ENCODE results near the gene GRK5.

The GRK5 gene

GRCh38 chr10:119401671-119402395, 194.5 kb downstream of the GRK5 start:
- Histone ChIP-seq H3K36me3 (ENCODE audit: control insufficient read depth, low read length) (no peaks in the 10 kb centered on the region), H3K79me2 (ENCODE audit: control insufficient read depth, low read length) (no peaks in the 10 kb centered on the region), H3K27me3 (ENCODE audit: control insufficient read depth, low read length) (no peaks in the 10 kb centered on the region), H3K27ac (ENCODE audit: low read depth, low read length) (no peak overlapping the region), H3K9me2 (replicated peaks; ENCODE audit: control insufficient read depth, low read length) (no peaks in the 10 kb centered on the region), H4K20me1 (ENCODE audit: control insufficient read depth, insufficient read depth, low read depth, low read length) (no peaks in the 10 kb centered on the region), H3K9me3 (ENCODE audit: control insufficient read depth, insufficient read depth, low read length) (no peaks in the 10 kb centered on the region), H3F3A (ENCODE audit: control insufficient read depth, insufficient read depth) (no peaks in the 10 kb centered on the region), H3K4me1 (ENCODE audit: control insufficient read depth, low read length) (peaks cover 6% of the 10 kb centered on the region), H3K4me2 (ENCODE audit: low read length) (no peak overlapping the region), H3K4me3 (ENCODE audit: low read length) (no peak overlapping the region)
- TF ChIP-seq, protein P1, sequence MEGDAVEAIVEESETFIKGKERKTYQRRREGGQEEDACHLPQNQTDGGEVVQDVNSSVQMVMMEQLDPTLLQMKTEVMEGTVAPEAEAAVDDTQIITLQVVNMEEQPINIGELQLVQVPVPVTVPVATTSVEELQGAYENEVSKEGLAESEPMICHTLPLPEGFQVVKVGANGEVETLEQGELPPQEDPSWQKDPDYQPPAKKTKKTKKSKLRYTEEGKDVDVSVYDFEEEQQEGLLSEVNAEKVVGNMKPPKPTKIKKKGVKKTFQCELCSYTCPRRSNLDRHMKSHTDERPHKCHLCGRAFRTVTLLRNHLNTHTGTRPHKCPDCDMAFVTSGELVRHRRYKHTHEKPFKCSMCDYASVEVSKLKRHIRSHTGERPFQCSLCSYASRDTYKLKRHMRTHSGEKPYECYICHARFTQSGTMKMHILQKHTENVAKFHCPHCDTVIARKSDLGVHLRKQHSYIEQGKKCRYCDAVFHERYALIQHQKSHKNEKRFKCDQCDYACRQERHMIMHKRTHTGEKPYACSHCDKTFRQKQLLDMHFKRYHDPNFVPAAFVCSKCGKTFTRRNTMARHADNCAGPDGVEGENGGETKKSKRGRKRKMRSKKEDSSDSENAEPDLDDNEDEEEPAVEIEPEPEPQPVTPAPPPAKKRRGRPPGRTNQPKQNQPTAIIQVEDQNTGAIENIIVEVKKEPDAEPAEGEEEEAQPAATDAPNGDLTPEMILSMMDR (IDR thresholded peaks at IDR 0.05; ENCODE audit: low read depth, low read length, poor library complexity, severe bottlenecking), result no peak
- TF ChIP-seq EZH2phosphoT487 (IDR thresholded peaks at IDR 0.05; ENCODE audit: borderline replicate concordance, low read length), result no peak

- H3K4me3 ChIP-seq (ENCODE audit: low read length), result no peak overlapping the region
- H3K4me2 ChIP-seq (ENCODE audit: low read length), result no peak overlapping the region
- H4K20me1 ChIP-seq (ENCODE audit: control insufficient read depth, insufficient read depth, low read depth, low read length), result no peaks in the 10 kb centered on the region
- no peak for TF ChIP-seq EZH2phosphoT487 (IDR thresholded peaks at IDR 0.05; ENCODE audit: borderline replicate concordance, low read length)
- H3K27me3 ChIP-seq (ENCODE audit: control insufficient read depth, low read length), result no peaks in the 10 kb centered on the region
- H3K9me3 ChIP-seq (ENCODE audit: control insufficient read depth, insufficient read depth, low read length), result no peaks in the 10 kb centered on the region
- no peak overlapping the region for H3K27ac ChIP-seq (ENCODE audit: low read depth, low read length)
- H3K4me1 ChIP-seq (ENCODE audit: control insufficient read depth, low read length), result peaks cover 12% of the 10 kb centered on the region
- no peaks in the 10 kb centered on the region for H3K9me2 ChIP-seq (replicated peaks; ENCODE audit: control insufficient read depth, low read length)
- 0 out of 2 replicates have a peak, but pooled peaks cover 3% of the 10 kb centered on the region for H3F3A ChIP-seq (ENCODE audit: control insufficient read depth, insufficient read depth)
- H3K79me2 ChIP-seq (ENCODE audit: control insufficient read depth, low read length), result no peaks in the 10 kb centered on the region
- no peaks in the 10 kb centered on the region for H3K36me3 ChIP-seq (ENCODE audit: control insufficient read depth, low read length)
These were observed 196.6 kb downstream of the GRK5 start for GRCh38 chr10:119403921-119404320.

DNA sequence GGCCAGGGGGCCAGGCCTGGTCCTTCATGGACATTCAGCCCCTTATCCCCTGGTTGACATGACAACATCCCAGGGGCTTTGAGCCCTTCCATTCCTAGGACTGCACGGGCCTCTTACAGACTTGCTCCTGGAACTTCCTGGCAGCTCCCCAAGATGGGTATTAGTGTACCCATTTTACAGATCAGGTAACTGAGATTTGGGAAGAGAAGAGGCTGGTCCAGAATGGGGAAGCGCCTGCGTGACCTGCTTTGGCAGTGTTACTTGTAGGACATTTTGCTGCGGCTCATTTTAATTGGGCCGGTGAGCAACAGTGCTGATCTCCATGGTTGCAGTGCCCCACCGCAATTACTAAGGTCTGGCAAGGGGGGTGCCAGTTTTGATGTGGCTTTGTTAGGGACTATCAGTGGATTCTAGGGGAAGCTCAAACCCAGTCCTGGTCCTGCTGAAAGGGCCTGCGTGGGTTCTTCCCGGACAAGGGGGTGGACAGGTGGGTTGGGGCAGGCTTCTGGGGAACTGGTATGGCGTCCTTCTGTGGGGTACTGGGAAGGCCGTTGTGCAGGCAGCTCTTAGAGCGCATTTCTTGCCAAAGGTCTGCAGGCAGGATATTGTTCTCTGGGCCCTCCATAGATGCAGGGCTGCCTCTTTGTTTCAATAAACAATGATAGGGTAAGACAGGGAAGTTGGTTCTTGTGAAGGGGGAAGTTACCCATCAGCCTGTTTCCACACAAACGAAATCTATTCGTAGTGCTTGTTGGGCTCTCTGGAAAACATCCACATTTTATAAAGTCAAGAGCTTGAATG, 197.5 kb downstream of the GRK5 start:
- Histone ChIP-seq H3K27me3 (ENCODE audit: control insufficient read depth, low read length) (no peaks in the 10 kb centered on the region), H3K9me3 (ENCODE audit: control insufficient read depth, insufficient read depth, low read length) (no peaks in the 10 kb centered on the region), H3K27ac (ENCODE audit: low read depth, low read length) (no peak overlapping the region), H3K9me2 (replicated peaks; ENCODE audit: control insufficient read depth, low read length) (no peaks in the 10 kb centered on the region), H3K79me2 (ENCODE audit: control insufficient read depth, low read length) (no peaks in the 10 kb centered on the region), H4K20me1 (ENCODE audit: control insufficient read depth, insufficient read depth, low read depth, low read length) (no peaks in the 10 kb centered on the region), H3K4me3 (ENCODE audit: low read length) (no peak overlapping the region), H3F3A (ENCODE audit: control insufficient read depth, insufficient read depth) (0 out of 2 replicates have a peak, but pooled peaks cover 3% of the 10 kb centered on the region), H3K36me3 (ENCODE audit: control insufficient read depth, low read length) (no peaks in the 10 kb centered on the region), H3K4me2 (ENCODE audit: low read length) (no peak overlapping the region), H3K4me1 (ENCODE audit: control insufficient read depth, low read length) (peaks cover 12% of the 10 kb centered on the region)
- TF ChIP-seq, protein P1 (IDR thresholded peaks at IDR 0.05; ENCODE audit: low read depth, low read length, poor library complexity, severe bottlenecking), result no peak
- TF ChIP-seq EZH2phosphoT487 (IDR thresholded peaks at IDR 0.05; ENCODE audit: borderline replicate concordance, low read length), result no peak

- Histone ChIP-seq H3K27me3 (ENCODE audit: control insufficient read depth, low read length) (no peaks in the 10 kb centered on the region), H3K79me2 (ENCODE audit: control insufficient read depth, low read length) (no peaks in the 10 kb centered on the region), H4K20me1 (ENCODE audit: control insufficient read depth, insufficient read depth, low read depth, low read length) (no peaks in the 10 kb centered on the region), H3K4me3 (ENCODE audit: low read length) (no peak overlapping the region), H3K9me2 (replicated peaks; ENCODE audit: control insufficient read depth, low read length) (no peaks in the 10 kb centered on the region), H3K9me3 (ENCODE audit: control insufficient read depth, insufficient read depth, low read length) (no peaks in the 10 kb centered on the region), H3K36me3 (ENCODE audit: control insufficient read depth, low read length) (no peaks in the 10 kb centered on the region), H3F3A (ENCODE audit: control insufficient read depth, insufficient read depth) (0 out of 2 replicates have a peak, but pooled peaks cover 3% of the 10 kb centered on the region), H3K27ac (ENCODE audit: low read depth, low read length) (no peak overlapping the region), H3K4me1 (ENCODE audit: control insufficient read depth, low read length) (peaks cover 12% of the 10 kb centered on the region), H3K4me2 (ENCODE audit: low read length) (no peak overlapping the region)
- no peak for TF ChIP-seq EZH2phosphoT487 (IDR thresholded peaks at IDR 0.05; ENCODE audit: borderline replicate concordance, low read length)
- TF ChIP-seq, protein P1 (IDR thresholded peaks at IDR 0.05; ENCODE audit: low read depth, low read length, poor library complexity, severe bottlenecking), result no peak
These were observed 198.1 kb downstream of the GRK5 start for GRCh38 chr10:119405520-119405807.
